HCT116 (cell line): ENCODE data around the gene TAS2R14. TPM values are rescaled to one million over a fixed set of nuclear protein-coding genes. Genes with fewer than 3 reads are reported as not detected.

Experiments
- ATAC-seq: fragments of 200-7000 bp; cut with Tn5 transposase; 2 replicates; pipeline ENCODE4 v1.9.1; 2020; ENCODE audit warnings: mild to moderate bottlenecking, moderate library complexity
- BruUV-seq: library from RNA; stranded (reverse); fragments of 400-500 nt; replicated peaks from 2 replicates; lab custom pipeline; 2021; lab: Mats Ljungman, UMichigan
- CTCF ChIA-PET: fragments of 300-600 bp; sonication (Branson Sonifier 250); formaldehyde crosslinking; loops from one replicate; lab custom pipeline; 2021; ENCODE audit warnings: antibody characterized with exemption; lab: Charles Lee
- POLR2A ChIA-PET: fragments of 300-600, 350-600 bp; sonication (Branson Sonifier 250); formaldehyde crosslinking; loops from one replicate; lab custom pipeline; 2021; ENCODE audit warnings: antibody characterized with exemption; lab: Charles Lee
- RAD21 ChIA-PET, 2 experiments: fragments of 300-600 bp; sonication (Branson Sonifier 250); formaldehyde crosslinking; loops; one replicate each; lab custom pipeline; 2023; ENCODE audit warnings: low total read pairs in 2 of 2; ENCODE audit not compliant: uncharacterized antibody in 2 of 2, unreplicated experiment in 2 of 2, low non-redundant PET in 1 of 2; lab: Charles Lee
- DNase-seq: peaks from one replicate; pipeline ENCODE4 v3.0.0-alpha.2; 2010; ENCODE audit warnings: low read depth, low spot score
- H2AFZ ChIP-seq: fragments of 200-600 bp; shearing (Covaris generic), sonication (generic); 2 replicates; pipeline ENCODE4 v1.6.1; 2017; ENCODE audit warnings: low read depth, mixed run types, mixed read lengths, antibody characterized with exemption, low read length; ENCODE audit not compliant: poor library complexity, severe bottlenecking
- H3K27ac ChIP-seq: 2 replicates; pipeline ENCODE4 v1.5.1; 2012; ENCODE audit warnings: low read depth, low read length
- H3K27me3 ChIP-seq: fragments of 200-600 bp; sonication (generic); 2 replicates; pipeline ENCODE4 v1.6.1; 2016; ENCODE audit warnings: mixed run types, low read length, mixed read lengths; ENCODE audit not compliant: insufficient read depth
- H3K36me3 ChIP-seq, 2 experiments: fragments of 200-500 bp in 1 of 2; fragments of 200-600 bp in 1 of 2; sonication (Bioruptor generic) in 1 of 2; sonication (generic) in 1 of 2; 2 replicates each; pipeline versions ENCODE4 v1.5.1 to v1.6.1; 2014 to 2016; ENCODE audit warnings: low read length in 2 of 2, inconsistent platforms in 1 of 2, mixed read lengths in 1 of 2, mixed run types in 1 of 2; ENCODE audit not compliant: insufficient read depth in 2 of 2, control insufficient read depth in 1 of 2
- H3K4me1 ChIP-seq, 2 experiments: fragments of 200-600 bp in 1 of 2; sonication (generic) in 1 of 2; 2 replicates each; pipeline versions ENCODE4 v1.5.1 to v1.6.1; 2012 to 2017; ENCODE audit warnings: low read length in 2 of 2, inconsistent platforms in 1 of 2, mild to moderate bottlenecking in 1 of 2, mixed read lengths in 1 of 2, mixed run types in 1 of 2, moderate library complexity in 1 of 2; ENCODE audit not compliant: insufficient read depth in 2 of 2, control insufficient read depth in 1 of 2
- H3K4me2 ChIP-seq: fragments of 200-600 bp; sonication (generic); 2 replicates; pipeline ENCODE4 v1.6.1; 2017; ENCODE audit warnings: mixed run types, low read length, mixed read lengths
- H3K4me3 ChIP-seq, 2 experiments: fragments of 200-600 bp in 1 of 2; sonication (generic) in 1 of 2; replicated peaks in 1 of 2; 2 replicates each; pipeline ENCODE4 v1.5.1; 2011 to 2016; ENCODE audit warnings: low read length in 2 of 2, control low read depth in 1 of 2, low read depth in 1 of 2, mild to moderate bottlenecking in 1 of 2, mixed read lengths in 1 of 2, mixed run types in 1 of 2
- H3K79me2 ChIP-seq: fragments of 200-600 bp; sonication (generic); 2 replicates; pipeline ENCODE4 v1.6.1; 2017; ENCODE audit warnings: mild to moderate bottlenecking, mixed run types, low read length, moderate library complexity, mixed read lengths; ENCODE audit not compliant: insufficient read depth
- H3K9ac ChIP-seq: fragments of 200-600 bp; sonication (generic); 2 replicates; pipeline ENCODE4 v1.6.1; 2016; ENCODE audit warnings: low read length, mixed read lengths
- H3K9me2 ChIP-seq: fragments of 200-600 bp; sonication (generic), shearing (Covaris generic); 2 replicates; pipeline ENCODE4 v1.6.1; 2017; ENCODE audit warnings: mixed run types, mild to moderate bottlenecking, moderate library complexity; ENCODE audit not compliant: insufficient read depth
- H3K9me3 ChIP-seq, 2 experiments: fragments of 200-500 bp in 1 of 2; fragments of 200-600 bp in 1 of 2; sonication (Bioruptor generic) in 1 of 2; sonication (generic) in 1 of 2; 2 replicates each; pipeline ENCODE4 v1.6.1; 2014 to 2017; ENCODE audit warnings: low read length in 2 of 2, mixed read lengths in 2 of 2, inconsistent platforms in 1 of 2, low read depth in 1 of 2, mild to moderate bottlenecking in 1 of 2, mixed run types in 1 of 2, moderate library complexity in 1 of 2; ENCODE audit not compliant: control insufficient read depth in 1 of 2, insufficient read depth in 1 of 2
- H4K20me1 ChIP-seq: fragments of 200-600 bp; sonication (generic), shearing (Covaris generic); 2 replicates; pipeline ENCODE4 v1.6.1; 2017; ENCODE audit warnings: mixed run types, mild to moderate bottlenecking, moderate library complexity; ENCODE audit not compliant: insufficient read depth
- ATF3 ChIP-seq: IDR thresholded peaks from 2 replicates; pipeline ENCODE4 v1.6.1; 2012
- ELF1 ChIP-seq: IDR thresholded peaks from 2 replicates; pipeline ENCODE4 v1.6.1; 2012; ENCODE audit warnings: low read depth, borderline replicate concordance
- EZH2 ChIP-seq: fragments of 200-600 bp; sonication (generic); IDR thresholded peaks from 2 replicates; pipeline ENCODE4 v1.6.1; 2017; ENCODE audit warnings: antibody characterized with exemption, mixed run types
- EZH2phosphoT487 ChIP-seq: fragments of 200-600 bp; IDR thresholded peaks from 2 replicates; pipeline ENCODE4 v1.6.1; 2018; ENCODE audit warnings: antibody characterized with exemption, borderline replicate concordance
- FOSL1 ChIP-seq: IDR thresholded peaks from 2 replicates; pipeline ENCODE4 v1.6.1; 2012; ENCODE audit warnings: low read depth
- JUND ChIP-seq: IDR thresholded peaks from 2 replicates; pipeline ENCODE4 v1.6.1; 2012
- POLR2A ChIP-seq: IDR thresholded peaks from 2 replicates; pipeline ENCODE4 v1.7.0; 2011; ENCODE audit warnings: borderline replicate concordance; ENCODE audit not compliant: insufficient read depth, insufficient read length; ENCODE audit errors: extremely low read depth
- SIN3A ChIP-seq: IDR thresholded peaks from 2 replicates; pipeline ENCODE4 v1.6.1; 2012; ENCODE audit warnings: low read depth
- SRF ChIP-seq: IDR thresholded peaks from 2 replicates; pipeline ENCODE4 v1.6.1; 2012; ENCODE audit warnings: low read depth
- TCF7L2 ChIP-seq: IDR thresholded peaks from 2 replicates; pipeline ENCODE4 v1.7.0; 2011; ENCODE audit warnings: borderline replicate concordance, inconsistent platforms; ENCODE audit not compliant: insufficient read depth, insufficient read length; ENCODE audit errors: extremely low read depth
- YY1 ChIP-seq: IDR thresholded peaks from 2 replicates; pipeline ENCODE4 v1.6.1; 2011; ENCODE audit warnings: low read length, low read depth, moderate library complexity, mild to moderate bottlenecking; ENCODE audit not compliant: insufficient replicate concordance; ENCODE audit errors: extremely low read depth
- ZBTB33 ChIP-seq: IDR thresholded peaks from 2 replicates; pipeline ENCODE4 v1.6.1; 2011; ENCODE audit warnings: mild to moderate bottlenecking, low read length, moderate library complexity; ENCODE audit not compliant: insufficient replicate concordance; ENCODE audit errors: extremely low read depth
- ZFX ChIP-seq: fragments of 450-650 bp; IDR thresholded peaks from 2 replicates; pipeline ENCODE4 v1.6.1; 2017
- ZNF274 ChIP-seq: fragments of 200-500 bp; sonication (Bioruptor generic); IDR thresholded peaks from 2 replicates; pipeline ENCODE4 v1.6.1; 2014; ENCODE audit warnings: mild to moderate bottlenecking, low read depth, low read length, inconsistent platforms
- intact Hi-C: fragments of 100-400 bp; cut with micrococcal nuclease; formaldehyde crosslinking; loops from 2 replicates; pipeline ENCODE4 v1.10.0; 2022
- total RNA-seq: library from RNA; stranded (reverse); gene quantifications from one replicate; pipeline ENCODE4 v1.2.1, GENCODE V29; 2021; ENCODE audit not compliant: unreplicated experiment

The TAS2R14 gene
- total RNA-seq, 1 experiment from 2014 or later, result 1.9 TPM

GRCh38 chr12:10941369-10941768, 2.3 kb upstream of the TAS2R14 start:
- H3K4me2 ChIP-seq, result peak overlapping the region; percentile 75
- ChIA-PET RAD21 (no interaction called here), POLR2A (no interaction called here), CTCF (no interaction called here)
- no peaks in the 10 kb centered on the region for H4K20me1 ChIP-seq
- intact Hi-C loops, result no loop called here
- H3K9me3 ChIP-seq, result no peaks in the 10 kb centered on the region
- peaks cover 19 to 42% of the 10 kb centered on the region in 2 experiments for H3K4me1 ChIP-seq
- TF ChIP-seq SIN3A (no peak), YY1 (no peak), POLR2A (no peak), FOSL1 (no peak), ATF3 (no peak), EZH2 (no peak), TCF7L2 (no peak), EZH2phosphoT487 (no peak), ZBTB33 (no peak), JUND (no peak), ZFX (no peak), ELF1 (no peak), ZNF274 (no peak), SRF (no peak)
- BruUV-seq, result no TSS peak
- no peak overlapping the region for H3K9ac ChIP-seq
- H3K36me3 ChIP-seq, result no peaks in the 10 kb centered on the region
- H3K27ac ChIP-seq, result peak overlapping the region; percentile 86; the same call in 1 of the 2 replicates
- H2AFZ ChIP-seq, result no peak overlapping the region
- H3K27me3 ChIP-seq, result no peaks in the 10 kb centered on the region
- no peak for DNase-seq
- no peak for ATAC-seq
- no peaks in the 10 kb centered on the region for H3K79me2 ChIP-seq
- H3K9me2 ChIP-seq, result no peaks in the 10 kb centered on the region
- H3K4me3 ChIP-seq, result no peak overlapping the region
